B cell (primary cell): ENCODE measurements around the gene KIF2A.

Experiments used
- CTCF ChIP-seq: fragments of 200-600 bp; IDR thresholded peaks from one replicate; pipeline ENCODE4 v1.8.0; 2022; ENCODE audit warnings: antibody characterized with exemption, mild to moderate bottlenecking
- EZH2 ChIP-seq: IDR thresholded peaks from 2 replicates; pipeline ENCODE4 v1.6.1; 2012; ENCODE audit warnings: borderline replicate concordance, low read depth, mild to moderate bottlenecking, moderate library complexity, low read length; ENCODE audit not compliant: insufficient read depth, poor library complexity, severe bottlenecking

- no peak for TF ChIP-seq CTCF
- TF ChIP-seq EZH2, result no peak
These were observed 34.1 kb upstream of the KIF2A start for GRCh38 chr5:62271870-62272269.
